WTC11 (cell line): ENCODE measurements around the gene PRR5L. TPM values are rescaled to one million over a fixed set of nuclear protein-coding genes. Genes with fewer than 3 reads are reported as not detected.

Experiments used
- ATAC-seq: fragments of 200-7000 bp; cut with Tn5 transposase; 2 replicates; pipeline ENCODE4 v1.10.0; 2021; ENCODE audit warnings: mild to moderate bottlenecking, moderate library complexity
- CTCF ChIA-PET: fragments of 300-600 bp; sonication (Branson Sonifier 250); formaldehyde crosslinking; loops from one replicate; lab custom pipeline; 2021; ENCODE audit warnings: antibody characterized with exemption; lab: Charles Lee
- POLR2A ChIA-PET: fragments of 350-600 bp; sonication (Branson Sonifier 250); formaldehyde crosslinking; loops from one replicate; lab custom pipeline; 2021; ENCODE audit warnings: antibody characterized with exemption; lab: Charles Lee
- DNase-seq: peaks from one replicate; pipeline ENCODE4 v3.0.0; 2021; ENCODE audit warnings: low spot score
- H3K27ac Mint-ChIP-seq: 2 replicates; pipeline ENCODE4 v1.8.0; 2021; ENCODE audit warnings: mixed read lengths
- H3K27me3 Mint-ChIP-seq: 2 replicates; pipeline ENCODE4 v1.8.0; 2021; ENCODE audit warnings: low read depth, mild to moderate bottlenecking, moderate library complexity, mixed read lengths
- H3K36me3 Mint-ChIP-seq: 2 replicates; pipeline ENCODE4 v1.8.0; 2021; ENCODE audit warnings: mixed read lengths
- H3K4me1 Mint-ChIP-seq: 2 replicates; pipeline ENCODE4 v1.8.0; 2022; ENCODE audit warnings: mixed read lengths
- H3K4me3 Mint-ChIP-seq: 2 replicates; pipeline ENCODE4 v1.8.0; 2021; ENCODE audit warnings: mild to moderate bottlenecking, moderate library complexity, mixed read lengths
- H3K9me3 Mint-ChIP-seq: 2 replicates; pipeline ENCODE4 v1.8.0; 2021; ENCODE audit warnings: mixed read lengths
- ATF1 ChIP-seq: sonication (generic); formaldehyde crosslinking; IDR thresholded peaks from 2 replicates; pipeline ENCODE4 v1.8.1; 2023; ENCODE audit warnings: mild to moderate bottlenecking, moderate library complexity, missing genetic modification reagents
- ATF2 ChIP-seq: sonication (generic); formaldehyde crosslinking; IDR thresholded peaks from 2 replicates; pipeline ENCODE4 v1.8.1; 2022; ENCODE audit warnings: low read depth, missing genetic modification reagents, borderline replicate concordance
- ATF6 ChIP-seq: sonication (generic); formaldehyde crosslinking; IDR thresholded peaks from 2 replicates; pipeline ENCODE4 v1.8.1; 2023; ENCODE audit warnings: mild to moderate bottlenecking, missing genetic modification reagents
- CDX4 ChIP-seq: fragments of 250-450 bp; sonication (Bioruptor Pico); IDR thresholded peaks from 2 replicates; pipeline ENCODE4 v1.9.0; 2021; ENCODE audit warnings: moderate library complexity, mild to moderate bottlenecking, inconsistent platforms, borderline replicate concordance
- CREM ChIP-seq: sonication (generic); formaldehyde crosslinking; IDR thresholded peaks from 2 replicates; pipeline ENCODE4 v1.8.1; 2022; ENCODE audit warnings: mild to moderate bottlenecking, missing genetic modification reagents, moderate library complexity
- E2F1 ChIP-seq: sonication (generic); formaldehyde crosslinking; IDR thresholded peaks from 2 replicates; pipeline ENCODE4 v1.8.0; 2022; ENCODE audit warnings: mild to moderate bottlenecking, missing genetic modification reagents
- E2F4 ChIP-seq: sonication (generic); formaldehyde crosslinking; IDR thresholded peaks from 2 replicates; pipeline ENCODE4 v1.8.1; 2022; ENCODE audit warnings: low read depth, mild to moderate bottlenecking, moderate library complexity, missing genetic modification reagents, borderline replicate concordance
- FOXK1 ChIP-seq: sonication (generic); formaldehyde crosslinking; IDR thresholded peaks from 2 replicates; pipeline ENCODE4 v1.8.0; 2022; ENCODE audit warnings: mild to moderate bottlenecking, moderate library complexity, missing genetic modification reagents
- HMGA2 ChIP-seq: fragments of 250-450 bp; sonication (Bioruptor Pico); IDR thresholded peaks from 2 replicates; pipeline ENCODE4 v1.4.0; 2021; ENCODE audit warnings: mild to moderate bottlenecking, moderate library complexity
- HMGXB4 ChIP-seq: sonication (generic); formaldehyde crosslinking; IDR thresholded peaks from 2 replicates; pipeline ENCODE4 v1.8.1; 2023; ENCODE audit warnings: mild to moderate bottlenecking, moderate library complexity, missing genetic modification reagents
- IRF1 ChIP-seq: sonication (generic); formaldehyde crosslinking; IDR thresholded peaks from 2 replicates; pipeline ENCODE4 v1.8.0; 2023; ENCODE audit warnings: missing genetic modification reagents
- JAZF1 ChIP-seq: fragments of 250-450 bp; sonication (Bioruptor Pico); IDR thresholded peaks from 2 replicates; pipeline ENCODE4 v1.9.0; 2021; ENCODE audit warnings: moderate library complexity, mild to moderate bottlenecking, inconsistent platforms
- MYBL2 ChIP-seq: sonication (generic); formaldehyde crosslinking; IDR thresholded peaks from 2 replicates; pipeline ENCODE4 v1.8.1; 2023; ENCODE audit warnings: mild to moderate bottlenecking, moderate library complexity, missing genetic modification reagents
- ZBTB21 ChIP-seq: sonication (generic); formaldehyde crosslinking; IDR thresholded peaks from 2 replicates; pipeline ENCODE4 v1.8.1; 2023; ENCODE audit warnings: mild to moderate bottlenecking, missing genetic modification reagents, borderline replicate concordance
- ZNF121 ChIP-seq: sonication (generic); formaldehyde crosslinking; IDR thresholded peaks from 2 replicates; pipeline ENCODE4 v1.8.0; 2023; ENCODE audit warnings: missing genetic modification reagents
- ZNF138 ChIP-seq: sonication (generic); formaldehyde crosslinking; conservative IDR thresholded peaks from 2 replicates; pipeline ENCODE4 v1.8.1; 2022; ENCODE audit warnings: mild to moderate bottlenecking, moderate library complexity, missing genetic modification reagents
- ZNF263 ChIP-seq: sonication (generic); formaldehyde crosslinking; IDR thresholded peaks from 2 replicates; pipeline ENCODE4 v1.8.1; 2022; ENCODE audit warnings: low read depth, mild to moderate bottlenecking, moderate library complexity, missing genetic modification reagents
- ZNF671 ChIP-seq: fragments of 250-450 bp; sonication (Bioruptor Pico); IDR thresholded peaks from 2 replicates; pipeline ENCODE4 v1.8.0; 2021; ENCODE audit warnings: mild to moderate bottlenecking
- total RNA-seq: library from RNA; stranded (reverse); gene quantifications from 3 replicates; pipeline ENCODE4 v1.2.3, GENCODE V29; 2021

Gene PRR5L
- total RNA-seq, 1 experiment from 2014 or later, result 3.9 TPM

GRCh38 chr11:36417154-36417553, 121.1 kb downstream of the PRR5L start:
- ChIA-PET POLR2A (no interaction called here), CTCF (no interaction called here)
- Mint-ChIP-seq H3K36me3 (no peaks in the 10 kb centered on the region), H3K4me1 (no peaks in the 10 kb centered on the region), H3K4me3 (no peak overlapping the region), H3K9me3 (no peaks in the 10 kb centered on the region), H3K27ac (no peak overlapping the region), H3K27me3 (no peaks in the 10 kb centered on the region)
- DNase-seq (no peak), ATAC-seq (no peak)
- TF ChIP-seq HMGA2 (no peak), ATF1 (CRISPR knock-in tag) (no peak), E2F4 (CRISPR knock-in tag) (no peak), E2F1 (CRISPR knock-in tag) (no peak), ZNF138 (no peak), FOXK1 (CRISPR knock-in tag) (no peak), ZNF121 (no peak), HMGXB4 (no peak), ZBTB21 (CRISPR knock-in tag) (no peak)

- H3K9me3 Mint-ChIP-seq, result no peaks in the 10 kb centered on the region
- POLR2A ChIA-PET, result interaction anchor here (0.6 kb wide), 1 partner anchor 1590 kb away, joined by 3 read pairs; no protein-coding TSS in a partner anchor
- no peak for TF ChIP-seq CREM (CRISPR knock-in tag)
- no peak for TF ChIP-seq CDX4 (CRISPR knock-in tag)
- no peak for TF ChIP-seq ZNF263 (CRISPR knock-in tag)
- TF ChIP-seq MYBL2 (CRISPR knock-in tag), result no peak
- no peak for TF ChIP-seq ZNF671 (CRISPR knock-in tag)
- TF ChIP-seq IRF1 (CRISPR knock-in tag), result no peak
- TF ChIP-seq JAZF1, result no peak
- no peak for TF ChIP-seq ATF6
- no peak for TF ChIP-seq E2F4 (CRISPR knock-in tag)
- no peak for TF ChIP-seq ATF1 (CRISPR knock-in tag)
- TF ChIP-seq FOXK1 (CRISPR knock-in tag), result no peak
- TF ChIP-seq ATF2 (CRISPR knock-in tag), result no peak
- TF ChIP-seq, all 79 proteins: peak for 0
- Mint-ChIP-seq H3K27me3 (no peaks in the 10 kb centered on the region), H3K36me3 (no peaks in the 10 kb centered on the region), H3K4me3 (no peak overlapping the region), H3K27ac (no peak overlapping the region), H3K4me1 (no peaks in the 10 kb centered on the region)
- ATAC-seq, result no peak
- CTCF ChIA-PET, result interaction anchor here (2.1 kb wide), 1 partner anchor 73 kb away, joined by 6 read pairs; no protein-coding TSS in a partner anchor
- no peak for DNase-seq
These were observed 123.8 kb downstream of the PRR5L start for GRCh38 chr11:36419791-36420424.
